HG02943 (cell line): ENCODE results near the gene NOL6.
"Not testable (repeated sequence)": the region's sequence is repeated elsewhere in the genome, so short reads cannot be mapped to it uniquely, and the experiment has no call there.

Source experiments
- ATAC-seq: cut with Tn5 transposase; IDR thresholded peaks from one replicate; pipeline ENCODE4 v1.9.1; 2021; ENCODE audit warnings: mild to moderate bottlenecking, low read depth, moderate library complexity; ENCODE audit not compliant: unreplicated experiment

NOL6 gene

DNA sequence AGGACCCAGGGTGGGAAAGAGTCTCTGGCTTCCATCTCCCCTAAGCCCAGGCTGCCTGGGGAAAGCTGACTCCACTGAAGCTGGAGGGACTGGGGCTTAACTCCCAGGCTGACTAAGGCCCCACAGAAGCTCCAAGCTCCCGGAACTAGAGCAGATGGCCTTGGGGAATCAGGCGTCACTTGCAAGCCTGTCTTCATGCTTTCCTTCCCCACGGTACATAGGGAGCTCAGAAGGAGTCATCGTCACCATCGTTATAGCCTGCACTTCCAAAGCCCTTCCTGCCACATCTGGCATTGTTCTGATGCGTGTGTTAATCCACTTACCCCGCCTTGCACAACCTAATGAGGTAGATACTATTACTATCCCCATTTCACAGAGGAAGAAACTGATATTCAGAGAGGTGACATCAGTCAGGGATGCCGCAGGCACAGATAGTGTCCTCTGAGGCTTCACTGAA, 37.9 kb downstream of the NOL6 start:
- no peak for ATAC-seq

DNA sequence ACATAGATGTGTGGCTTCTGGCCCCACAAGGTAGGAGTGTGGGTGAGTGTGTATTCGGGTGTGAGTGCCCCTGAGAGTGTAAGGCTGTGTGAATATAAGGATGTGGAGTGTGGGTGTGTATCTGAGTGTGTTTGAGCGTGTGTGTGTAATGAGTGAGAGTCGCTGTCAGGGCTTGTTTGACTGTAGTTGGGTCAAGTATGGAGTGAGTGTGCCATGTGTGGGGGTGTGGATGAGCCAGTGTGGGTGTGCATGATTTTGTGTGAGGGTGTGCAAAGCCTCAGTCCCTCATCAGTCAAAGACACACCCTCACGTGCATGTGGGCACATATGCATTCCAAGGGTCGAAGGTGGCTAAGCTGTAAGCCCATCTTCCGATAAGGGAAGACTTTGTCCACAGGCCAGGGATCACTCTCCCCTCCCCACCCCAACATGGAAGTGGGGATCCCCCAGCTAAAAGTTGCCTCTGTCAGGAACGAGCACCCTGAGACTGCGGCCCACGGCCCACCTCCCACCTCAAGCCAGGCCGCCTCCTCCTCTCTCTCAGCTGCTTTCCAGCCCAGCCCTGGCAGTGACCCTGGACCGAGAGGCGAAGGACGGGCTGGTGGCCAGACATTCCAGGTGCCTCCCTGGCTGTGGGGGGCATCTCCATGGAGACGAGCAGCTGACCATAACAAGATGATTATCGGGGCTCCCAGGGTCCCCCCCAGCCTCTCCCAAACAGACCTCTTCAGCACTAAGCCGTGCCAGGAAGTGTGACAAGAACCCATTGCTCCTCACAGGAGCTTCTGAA, 39.2 kb downstream of the NOL6 start:
- ATAC-seq: no peak

DNA sequence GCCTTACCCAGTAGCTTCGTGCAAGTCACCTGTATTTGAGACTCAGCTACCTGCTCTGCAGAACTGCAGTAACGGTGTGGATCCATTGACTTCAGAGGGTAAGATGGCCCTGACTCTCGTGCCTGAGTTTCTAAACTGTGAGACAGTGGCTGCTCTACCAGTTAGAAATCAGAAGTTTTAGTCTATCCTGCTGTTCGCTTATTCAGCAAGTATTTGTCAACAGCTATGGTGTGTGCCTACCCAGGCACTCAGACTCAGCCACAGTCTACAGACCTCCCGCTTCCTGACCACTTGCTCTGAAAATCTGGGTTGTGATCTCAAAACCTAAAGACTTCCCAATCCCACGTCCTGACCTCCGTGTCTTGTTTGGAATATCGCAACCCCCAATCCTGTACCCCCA, 39.9 kb downstream of the NOL6 start:
- no peak for ATAC-seq

DNA sequence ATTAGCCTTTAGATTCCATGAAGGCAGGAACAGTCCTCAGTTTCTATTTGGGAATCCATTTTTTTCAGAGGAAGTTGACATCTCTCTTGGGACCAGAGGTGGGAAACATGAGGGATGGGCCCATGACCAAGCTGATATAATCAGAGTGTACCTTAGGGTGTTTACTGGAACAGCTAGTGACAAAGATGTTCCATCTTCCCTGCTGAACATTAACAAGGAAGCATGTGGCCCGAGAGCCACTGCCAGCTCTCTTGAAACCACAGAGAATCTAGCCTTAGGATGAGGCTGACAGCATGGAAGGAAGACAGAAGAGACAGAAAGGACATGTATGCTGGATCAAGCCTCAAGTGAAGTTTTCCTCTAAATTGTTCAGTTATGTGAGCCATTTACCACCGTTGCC, 42.3 kb downstream of the NOL6 start:
- no peak for ATAC-seq

DNA sequence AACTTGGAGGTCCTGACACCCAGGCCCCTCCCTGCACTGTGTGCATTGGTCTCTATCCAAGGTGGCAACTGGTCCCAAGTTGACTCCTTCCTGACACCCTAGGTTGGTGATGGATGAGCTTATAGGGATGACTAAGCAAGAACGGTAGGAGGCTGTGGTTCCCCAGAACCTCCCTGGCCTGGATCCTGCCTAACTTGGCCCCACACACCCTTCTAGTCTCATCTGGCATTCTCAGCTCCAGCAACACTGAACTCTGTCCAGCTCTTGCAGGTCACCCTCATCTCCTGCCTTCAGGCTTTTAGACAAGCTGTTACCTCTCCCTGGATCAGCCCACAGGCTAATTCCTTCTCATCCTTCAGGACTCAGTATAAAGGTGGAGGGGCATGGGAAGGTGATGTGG, 42.8 kb downstream of the NOL6 start:
- no peak for ATAC-seq

DNA sequence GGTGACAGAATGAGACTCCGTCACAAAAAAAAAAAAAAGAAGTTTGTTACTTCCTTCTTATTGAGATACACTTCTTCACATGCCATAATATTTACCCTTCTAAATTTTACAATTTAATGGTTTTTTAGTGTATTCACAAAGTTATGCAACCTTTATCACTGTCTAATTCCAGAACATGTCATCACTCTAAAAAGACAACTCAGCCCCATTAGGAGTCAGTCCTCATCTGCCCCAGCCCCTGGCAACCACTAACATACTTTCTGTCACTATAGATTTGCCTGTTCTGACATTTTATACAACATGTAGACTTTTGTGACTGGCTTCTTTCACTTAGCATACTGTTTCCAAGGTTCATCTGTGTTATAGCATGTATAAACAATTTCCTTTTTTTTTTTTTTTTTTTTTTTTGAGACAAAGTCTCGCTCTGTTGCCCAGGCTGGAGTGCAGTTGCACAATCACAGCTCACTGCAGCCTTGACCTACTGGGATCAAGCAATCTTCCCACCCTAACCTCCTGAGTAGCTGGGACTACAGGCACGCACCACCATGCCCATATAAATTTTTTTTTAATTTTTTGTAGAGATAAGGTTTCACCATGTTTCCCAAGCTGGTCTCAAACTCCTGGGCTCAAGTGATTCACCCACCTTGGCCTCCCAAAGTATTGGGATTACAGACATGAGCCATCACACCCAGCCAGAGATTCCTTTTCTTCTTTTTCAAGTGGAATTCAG, 44.3 kb downstream of the NOL6 start:
- no peak for ATAC-seq

DNA sequence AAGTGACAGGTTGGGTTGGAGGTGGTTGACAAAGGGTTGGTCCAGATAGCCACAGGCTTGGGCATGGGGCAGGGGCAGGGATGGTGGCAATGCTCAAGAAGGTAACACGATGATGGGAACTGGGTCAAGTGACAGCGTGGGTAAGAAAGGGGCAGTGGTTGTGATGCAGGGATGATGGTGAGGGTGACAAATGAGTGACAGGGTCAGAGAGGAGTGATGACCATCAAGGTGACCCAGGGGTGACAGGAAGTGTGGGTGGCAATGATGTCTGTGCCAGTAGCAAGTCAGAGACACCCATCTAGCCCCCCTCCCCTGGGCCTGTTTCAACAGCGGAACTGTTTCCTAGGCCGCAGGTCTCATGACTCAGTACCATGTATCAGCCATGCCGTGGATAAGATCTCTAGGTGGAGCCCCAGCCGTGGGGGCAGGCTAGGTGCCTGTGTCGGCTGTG, 46.9 kb downstream of the NOL6 start:
- no peak for ATAC-seq

DNA sequence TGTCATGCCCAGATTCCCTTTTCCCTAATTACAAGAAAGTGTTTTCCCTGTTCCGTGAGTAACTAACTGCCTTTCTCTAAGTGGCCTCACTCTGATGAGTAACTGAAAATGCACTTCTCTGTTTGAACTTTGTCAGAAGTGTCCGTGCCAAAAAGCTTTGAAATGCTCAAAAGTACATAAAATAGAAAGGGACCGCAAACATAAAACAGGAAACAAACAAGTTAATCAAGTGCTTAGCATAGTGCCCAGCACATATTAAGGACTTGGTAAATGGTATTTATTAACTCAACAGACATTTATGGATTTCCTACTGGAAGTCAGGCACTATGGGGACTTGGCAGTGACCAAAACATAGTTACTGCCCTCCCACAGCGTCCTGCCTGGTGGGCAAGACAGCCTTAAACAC, 48.6 kb downstream of the NOL6 start:
- ATAC-seq: no peak

DNA sequence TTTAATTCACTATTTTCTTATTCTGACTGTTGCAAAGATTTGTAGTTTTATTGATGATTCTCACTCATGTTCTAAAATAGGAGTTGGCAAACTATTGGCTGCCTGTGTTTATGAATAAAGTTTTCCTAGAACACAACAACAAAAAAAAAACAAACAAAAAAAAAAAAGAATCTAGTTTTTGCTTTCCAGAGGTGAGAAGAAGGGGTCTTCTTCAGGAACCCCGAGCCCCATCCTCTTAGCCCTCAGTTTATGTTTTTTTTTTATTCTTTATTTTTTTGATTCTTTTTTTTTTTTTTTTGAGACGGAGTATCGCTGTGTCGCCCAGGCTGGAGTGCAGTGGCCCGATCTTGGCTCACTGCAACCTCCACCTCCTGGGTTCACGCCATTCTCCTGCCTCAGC, 49.2 kb downstream of the NOL6 start:
- ATAC-seq: not testable (repeated sequence)

DNA sequence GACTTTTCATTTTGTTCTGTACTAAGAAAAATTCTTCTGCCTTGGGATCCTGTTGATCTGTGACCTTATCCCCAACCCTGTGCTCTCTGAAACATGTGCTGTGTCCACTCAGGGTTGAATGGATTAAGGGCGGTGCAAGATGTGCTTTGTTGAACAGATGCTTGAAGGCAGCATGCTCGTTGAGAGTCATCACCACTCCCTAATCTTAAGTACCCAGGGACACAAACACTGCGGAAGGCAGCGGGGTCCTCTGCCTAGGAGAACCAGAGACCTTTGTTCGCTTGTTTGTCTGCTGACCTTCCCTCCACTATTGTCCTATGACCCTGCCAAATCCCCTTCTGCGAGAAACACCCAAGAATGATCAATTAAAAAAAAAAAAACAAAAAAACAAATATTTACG, 49.7 kb downstream of the NOL6 start:
- ATAC-seq: not testable (repeated sequence)

DNA sequence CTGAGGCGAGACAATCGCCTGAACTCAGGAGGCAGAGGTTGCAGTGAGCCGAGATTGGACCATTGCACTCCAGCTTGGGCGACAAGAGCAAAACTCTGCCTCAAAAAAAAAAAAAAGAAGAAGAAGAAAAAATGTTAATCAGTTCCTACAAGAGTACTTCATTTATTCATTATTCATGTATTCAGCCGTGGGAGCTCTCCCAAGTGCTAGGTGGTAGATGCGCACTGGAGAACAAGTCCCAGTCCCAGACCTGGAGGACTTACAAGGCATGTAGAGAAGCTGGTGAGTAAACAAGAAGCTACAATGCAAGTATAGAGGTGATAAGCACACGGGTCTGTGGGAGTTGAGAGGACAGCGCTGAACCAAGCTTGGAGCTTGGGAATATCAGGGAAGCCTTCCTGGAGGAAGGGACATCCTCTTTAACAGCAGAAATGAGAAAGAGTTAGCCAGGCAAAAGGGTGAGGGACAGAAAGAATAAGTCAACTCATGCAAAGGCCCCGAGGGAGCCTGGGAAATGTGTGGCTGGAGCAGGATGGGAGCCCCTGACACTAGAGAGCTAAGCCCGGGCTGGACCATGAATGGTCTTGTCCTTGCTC, 53.9 kb downstream of the NOL6 start:
- ATAC-seq: no peak

DNA sequence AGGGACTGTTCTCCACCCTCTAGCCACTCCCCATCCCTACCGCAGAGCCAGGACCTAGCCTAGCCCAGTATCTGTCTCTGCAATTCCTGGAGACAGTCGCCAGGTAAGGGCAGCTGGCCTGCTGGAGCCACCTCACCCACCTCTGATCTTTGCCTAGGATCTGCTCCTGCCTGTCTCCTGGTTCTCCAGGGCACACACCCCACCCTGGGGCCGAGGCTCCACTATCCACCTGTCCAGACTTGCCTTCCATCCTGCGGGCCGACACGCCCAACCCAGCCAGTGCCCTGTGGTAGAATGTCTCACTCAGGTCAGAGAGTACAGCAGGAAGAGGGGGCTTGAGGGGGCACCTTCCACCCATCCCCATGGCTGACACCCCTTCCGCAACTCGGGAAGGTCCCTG, 55.6 kb downstream of the NOL6 start:
- no peak for ATAC-seq

DNA sequence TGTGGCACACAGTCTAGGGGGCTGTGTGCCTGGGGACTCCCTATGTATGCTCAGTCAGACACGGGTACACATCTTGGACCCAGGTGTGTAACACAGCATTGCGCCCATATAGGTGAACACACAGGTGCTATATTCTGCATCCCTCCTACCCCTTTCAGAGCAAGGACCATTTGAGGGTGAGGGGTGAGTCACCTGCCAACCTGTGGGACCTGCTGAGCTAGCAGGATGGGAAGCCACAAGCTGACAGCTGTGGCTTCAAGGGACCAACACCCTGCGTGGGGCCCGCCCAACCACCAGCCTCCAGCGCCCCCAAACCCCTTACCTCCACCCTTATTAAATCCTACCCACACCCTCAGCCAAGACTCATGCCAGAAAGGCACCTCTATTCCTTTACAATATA, 56.7 kb downstream of the NOL6 start:
- ATAC-seq: no peak

DNA sequence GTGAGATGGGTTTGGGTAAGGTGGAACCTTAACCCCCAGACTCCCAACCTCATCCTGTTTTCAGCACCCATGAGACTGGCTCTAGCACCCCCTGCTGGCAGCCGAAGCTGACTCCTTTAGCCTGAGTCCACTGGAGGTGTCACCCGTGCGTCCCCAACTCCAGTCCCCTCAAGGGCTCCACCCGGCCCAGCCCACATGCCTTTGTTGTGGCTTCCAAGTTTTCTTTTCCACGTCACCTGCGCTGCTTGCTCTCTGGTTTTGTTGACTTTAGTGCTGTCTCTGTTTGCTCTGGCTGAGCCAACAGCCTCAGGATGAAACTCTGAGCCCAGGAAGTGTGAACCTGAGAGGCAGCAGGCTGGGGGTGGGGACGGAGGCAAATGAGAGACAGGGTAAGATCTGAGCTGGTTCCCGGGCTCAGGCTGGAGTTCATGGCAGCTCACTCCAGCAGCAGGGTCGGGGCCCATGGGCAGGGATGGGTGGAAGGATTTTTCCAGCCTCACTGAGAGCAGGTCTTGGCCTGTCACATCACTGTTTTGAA, 58.2 kb downstream of the NOL6 start:
- ATAC-seq: no peak

DNA sequence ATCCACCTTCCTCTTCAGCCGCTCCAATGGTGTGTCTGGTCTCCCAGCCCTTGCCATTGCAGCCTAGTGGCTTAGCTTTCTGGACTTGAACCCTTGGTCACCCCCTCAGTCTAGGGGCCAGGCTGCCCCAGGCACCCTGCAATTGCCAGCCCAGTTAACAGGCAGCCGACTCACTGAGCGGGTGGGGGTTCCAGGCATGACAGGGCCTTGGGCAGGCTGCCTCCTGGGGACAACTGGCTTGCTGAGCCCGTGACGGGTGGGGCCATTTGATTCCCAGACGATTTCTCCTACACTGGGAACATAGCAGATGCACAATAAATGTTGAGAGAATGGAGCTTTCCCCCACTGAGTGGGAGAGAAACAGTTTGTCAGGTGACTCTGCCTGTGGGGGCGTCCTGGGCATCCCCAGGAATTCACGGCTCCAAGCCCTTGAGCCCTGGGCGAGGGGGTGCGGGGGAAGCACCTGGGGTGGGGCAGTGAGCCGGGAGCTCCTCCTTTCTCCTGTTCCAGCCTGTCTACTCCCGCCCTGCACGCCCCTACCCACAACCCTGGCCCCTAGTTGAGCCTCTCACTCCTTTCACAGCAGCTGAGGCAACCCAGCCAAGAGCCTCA, 58.7 kb downstream of the NOL6 start:
- ATAC-seq: no peak

DNA sequence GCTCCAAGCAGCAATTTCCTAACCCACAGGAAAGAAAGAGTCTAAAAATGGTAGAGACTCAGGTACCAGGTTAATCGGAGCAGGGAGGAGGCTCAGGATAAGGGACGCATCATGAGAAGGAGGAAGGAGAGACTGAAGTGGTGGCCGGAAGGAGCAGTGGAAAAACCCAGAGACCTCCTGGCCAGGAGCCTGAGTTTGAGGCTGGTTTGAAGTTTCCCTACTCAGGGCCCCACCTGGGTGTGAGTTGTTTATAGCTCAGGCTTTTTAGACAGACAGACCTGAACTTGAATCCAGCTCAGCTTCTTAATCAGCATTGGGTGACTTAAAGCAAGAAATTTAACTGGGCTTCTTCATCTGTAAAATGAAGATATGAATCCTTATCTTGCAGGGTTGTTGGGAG, 59.5 kb downstream of the NOL6 start:
- ATAC-seq: no peak
